GM21619 (cell line): Measurements from ENCODE around the gene PTPDC1.

ENCODE experiments used
- ATAC-seq: cut with Tn5 transposase; IDR thresholded peaks from one replicate; pipeline ENCODE4 v1.9.1; 2021; ENCODE audit not compliant: unreplicated experiment

Gene PTPDC1

DNA sequence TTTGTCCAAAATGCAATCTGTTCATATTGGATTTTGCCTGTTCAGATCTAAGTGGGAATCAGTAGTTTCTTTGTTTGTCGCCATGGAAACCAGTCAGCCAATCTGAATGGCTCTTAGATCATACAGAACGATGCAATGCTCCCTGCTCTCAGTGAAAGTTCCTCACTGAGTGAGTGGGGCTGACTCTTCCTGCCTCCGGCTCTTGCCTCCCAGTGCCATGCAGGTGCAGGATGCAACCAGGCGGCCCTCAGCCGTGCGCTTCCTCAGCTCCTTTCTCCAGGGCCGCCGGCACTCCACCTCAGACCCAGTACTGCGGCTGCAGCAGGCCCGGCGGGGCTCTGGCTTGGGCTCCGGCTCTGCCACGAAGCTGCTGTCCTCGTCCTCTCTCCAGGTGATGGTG lies at the start of gene PTPDC1:
PTPDC1 (plus strand) TSS at position 151 of the 400 bp plus-strand sequence; CDS start at position 218, 67 bp downstream.
- ATAC-seq: no peak

DNA sequence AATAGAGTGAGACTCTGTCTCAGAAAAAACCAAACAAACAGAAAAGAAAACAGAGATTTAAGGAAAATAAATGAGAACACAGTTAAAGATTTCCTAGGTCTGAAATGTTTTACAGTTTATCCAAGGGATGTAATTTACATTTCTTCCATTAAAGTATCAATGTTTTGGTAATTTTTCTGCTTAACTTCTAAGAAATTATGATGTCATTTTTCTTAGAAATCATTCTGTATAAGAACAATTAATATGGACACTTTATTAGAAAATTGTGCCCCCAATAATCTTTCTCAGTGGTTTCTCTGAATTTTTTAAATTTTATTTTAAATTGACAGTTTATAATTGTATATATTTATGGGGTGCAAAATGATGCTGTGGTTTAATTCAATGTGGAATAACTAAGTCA lies 49.8 kb upstream of the PTPDC1 start:
- no peak for ATAC-seq

GRCh38 chr9:94039786-94040185 lies 44.5 kb upstream of the PTPDC1 start:
- no peak for ATAC-seq

GRCh38 chr9:94042516-94043360 lies 41.5 kb upstream of the PTPDC1 start:
- no peak for ATAC-seq

DNA sequence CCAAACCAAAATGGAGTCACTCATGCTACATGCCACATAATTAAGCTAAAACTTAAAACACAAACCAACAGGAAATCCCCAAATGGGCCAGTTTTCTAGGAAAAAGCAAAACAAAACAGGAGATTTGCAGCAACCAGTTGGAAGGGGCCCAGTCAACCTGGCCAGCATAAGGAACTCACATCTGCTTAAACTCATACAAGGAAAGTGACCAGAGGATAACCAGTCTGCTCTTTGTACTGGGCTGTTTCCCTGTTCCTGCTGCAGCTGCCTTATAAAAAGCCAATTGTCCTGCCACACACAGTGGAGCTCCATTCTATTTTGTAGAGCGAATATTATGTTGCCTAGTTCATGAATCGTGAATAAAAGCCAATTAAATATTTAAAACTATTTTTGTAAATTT lies 29.5 kb upstream of the PTPDC1 start:
- ATAC-seq: no peak

GRCh38 chr9:94056442-94056974 lies 27.8 kb upstream of the PTPDC1 start:
- no peak for ATAC-seq

DNA sequence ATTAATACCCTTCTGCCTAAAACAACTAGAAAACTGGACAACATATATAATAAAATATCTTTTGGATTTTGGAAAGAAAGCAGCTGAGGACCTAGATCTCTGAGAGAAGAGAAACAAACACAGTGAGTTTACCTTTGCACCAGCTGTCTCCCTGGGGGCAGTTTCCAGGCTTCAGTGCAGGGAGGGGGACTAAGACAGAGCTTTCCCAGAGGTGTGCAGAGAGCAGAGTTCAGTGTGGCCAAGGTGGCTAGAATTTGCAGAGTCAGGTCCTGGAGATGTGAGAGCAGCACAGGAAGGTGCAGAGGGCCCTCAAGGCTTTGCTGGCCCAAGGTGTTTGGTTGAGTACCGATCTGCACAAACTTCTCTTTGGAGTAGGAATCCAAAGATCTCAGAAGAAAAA lies 26.3 kb upstream of the PTPDC1 start:
- ATAC-seq: no peak

DNA sequence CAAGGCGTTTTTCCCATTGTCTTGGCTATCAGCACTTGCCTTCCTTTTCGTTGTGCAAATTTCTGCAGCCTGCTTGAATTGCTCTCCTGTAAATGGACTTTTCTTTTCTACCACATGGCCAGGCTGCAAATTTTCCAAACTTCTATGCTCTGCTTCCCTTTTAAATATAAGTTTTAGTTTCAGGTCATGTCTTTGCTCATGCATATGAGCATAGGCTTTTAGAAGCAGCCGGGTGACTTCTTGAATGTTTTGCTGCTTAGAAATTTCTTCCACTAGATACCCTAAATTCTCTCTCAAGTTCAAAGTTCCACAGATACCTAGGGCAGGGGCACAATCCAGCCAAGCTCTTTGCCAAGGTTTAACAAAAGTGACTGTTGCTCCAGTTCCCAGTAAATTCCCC lies 22.4 kb upstream of the PTPDC1 start:
- ATAC-seq: no peak

DNA sequence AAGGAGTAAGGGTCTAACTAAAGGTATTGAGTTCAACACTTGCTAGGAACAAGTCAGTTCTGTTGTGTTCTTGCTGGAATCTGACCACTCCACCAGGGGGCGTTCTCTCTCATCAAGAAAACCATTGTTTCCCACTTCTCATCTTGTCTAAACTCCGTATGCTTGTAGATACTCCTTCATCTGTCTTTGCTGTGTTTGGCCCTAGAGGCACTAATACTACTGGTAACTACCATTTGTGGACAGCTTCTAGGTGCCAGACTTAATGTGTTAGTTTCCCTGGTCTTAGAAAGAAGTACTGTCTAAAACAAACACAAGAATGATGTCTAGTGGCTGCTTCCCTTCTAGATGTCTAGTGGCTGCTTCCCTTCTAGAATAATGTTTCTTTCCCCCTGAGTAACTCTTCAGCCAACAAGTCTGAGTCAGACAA lies 18.7 kb upstream of the PTPDC1 start:
- ATAC-seq: peak; percentile 61

DNA sequence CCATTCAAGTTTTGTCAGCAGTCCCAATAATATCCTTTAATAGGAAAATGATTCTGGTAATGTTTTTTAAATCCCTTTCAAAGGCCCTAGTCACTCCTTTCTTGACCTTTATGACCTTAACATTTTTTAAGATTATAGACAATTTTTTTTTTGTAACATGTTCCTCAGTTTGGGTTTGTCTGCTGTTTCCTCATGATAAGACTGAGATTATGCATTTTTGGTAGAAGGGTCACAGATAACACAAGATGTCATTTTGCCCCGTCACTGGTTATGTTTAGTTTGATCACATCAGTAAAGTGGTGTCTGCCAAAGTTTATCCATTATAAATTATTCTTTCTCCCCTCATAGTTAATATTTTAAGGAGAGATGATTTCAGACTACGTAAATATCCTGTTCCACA lies 16.0 kb upstream of the PTPDC1 start:
- no peak for ATAC-seq

DNA sequence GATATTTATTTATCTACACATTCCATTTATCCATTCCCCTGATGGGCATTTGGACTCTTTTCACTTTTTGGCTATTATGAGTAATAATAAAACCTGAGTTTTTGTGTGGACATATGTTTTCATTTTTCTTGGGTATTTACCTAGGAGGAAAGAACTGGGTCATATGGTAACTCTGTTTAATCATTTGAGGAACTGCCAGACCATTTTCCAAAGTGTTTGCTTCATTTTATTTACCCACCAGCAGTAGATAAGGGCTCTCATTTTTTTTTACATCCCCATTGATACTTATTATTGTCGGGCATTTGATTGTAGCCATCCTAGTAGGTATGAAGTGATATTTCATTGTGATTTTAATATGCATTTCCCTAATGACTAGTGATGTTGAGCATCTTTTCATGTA lies 7.7 kb upstream of the PTPDC1 start:
- ATAC-seq: no peak

- ATAC-seq: no peak
Observed at GRCh38 chr9:94078086-94078485, 6.2 kb upstream of the PTPDC1 start.

- ATAC-seq: no peak
Observed at GRCh38 chr9:94079236-94079635, 5.0 kb upstream of the PTPDC1 start.

GRCh38 chr9:94080249-94080648 lies 4.0 kb upstream of the PTPDC1 start:
- ATAC-seq: no peak

- ATAC-seq: no peak
Observed at GRCh38 chr9:94081435-94081834, 2.8 kb upstream of the PTPDC1 start.

- ATAC-seq: no peak
Observed at GRCh38 chr9:94081864-94082463, 2.3 kb upstream of the PTPDC1 start.

- no peak for ATAC-seq
Observed at GRCh38 chr9:94082553-94082952, 1.7 kb upstream of the PTPDC1 start.

- no peak for ATAC-seq
Observed at GRCh38 chr9:94082956-94083355, 1.3 kb upstream of the PTPDC1 start.

DNA sequence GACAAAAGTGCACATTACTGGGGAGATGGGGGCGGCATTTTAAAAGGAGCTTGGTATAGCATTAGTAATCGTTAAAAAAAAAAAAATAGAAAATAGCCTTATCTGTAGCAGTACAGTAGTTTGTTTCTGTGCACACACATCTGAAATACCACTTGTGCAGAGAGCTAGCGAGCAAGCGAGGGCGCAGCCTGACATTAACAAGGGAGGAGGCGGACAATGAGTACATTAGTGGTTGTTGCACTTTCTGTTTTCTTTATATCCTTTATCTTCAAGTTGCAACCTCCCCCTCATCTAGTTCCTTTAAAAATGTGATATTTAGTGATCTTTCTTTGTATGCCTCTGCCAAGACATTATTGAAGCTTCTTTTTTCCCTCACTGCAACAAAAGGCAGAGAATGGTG lies 880 bp upstream of the PTPDC1 start:
- no peak for ATAC-seq

DNA sequence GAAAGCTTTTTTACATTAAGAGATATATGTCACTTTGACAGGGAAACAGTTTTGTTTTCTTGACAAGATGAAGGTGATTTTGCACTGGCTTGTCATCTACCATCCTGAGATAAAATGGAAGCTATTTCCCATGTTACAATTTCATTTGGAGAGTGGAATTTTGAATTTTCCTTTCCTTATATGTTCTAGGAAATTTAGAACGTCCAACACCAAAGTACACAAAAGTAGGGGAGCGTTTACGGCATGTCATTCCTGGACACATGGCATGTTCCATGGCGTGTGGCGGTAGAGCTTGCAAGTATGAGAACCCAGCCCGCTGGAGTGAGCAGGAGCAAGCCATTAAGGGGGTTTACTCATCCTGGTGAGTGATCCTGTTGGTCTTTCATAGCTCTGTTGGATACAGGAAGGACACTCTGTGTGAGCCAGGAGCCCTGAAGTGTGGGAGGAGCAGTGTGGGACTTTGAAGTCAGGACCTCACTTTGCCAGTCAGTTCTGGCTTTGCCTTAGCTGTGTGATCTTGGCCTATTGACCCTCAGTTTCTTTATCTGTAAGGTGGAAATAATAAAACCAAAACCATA lies 887 bp downstream of the PTPDC1 start:
- no peak for ATAC-seq

GRCh38 chr9:94086486-94087345 lies 2.5 kb downstream of the PTPDC1 start:
- no peak for ATAC-seq
